Medulla oblongata (tissue), 1 donor: ENCODE data around the gene CCDC27.

Source experiments
- DNase-seq: peaks from one replicate; pipeline ENCODE4 v3.0.0-alpha.2; 2015; ENCODE audit errors: extremely low spot score

Gene CCDC27

GRCh38 chr1:3774946-3775489 is 22.8 kb downstream of the CCDC27 start:
- DNase-seq, result peak; percentile 11

GRCh38 chr1:3775490-3776230 is 23.4 kb downstream of the CCDC27 start:
- DNase-seq, result peak; percentile 69

- no peak for DNase-seq
These were observed 24.1 kb downstream of the CCDC27 start for GRCh38 chr1:3776231-3776961.

GRCh38 chr1:3777078-3777547 is 24.9 kb downstream of the CCDC27 start:
- no peak for DNase-seq

- DNase-seq, result no peak
These were observed 25.7 kb downstream of the CCDC27 start for GRCh38 chr1:3777647-3778589.

- peak; percentile 56 for DNase-seq
These were observed 26.5 kb downstream of the CCDC27 start for GRCh38 chr1:3778590-3779264.

- DNase-seq, result no peak
These were observed 27.1 kb downstream of the CCDC27 start for GRCh38 chr1:3779265-3779911.

- no peak for DNase-seq
These were observed 27.7 kb downstream of the CCDC27 start for GRCh38 chr1:3779912-3780416.

GRCh38 chr1:3780901-3781300 is 28.7 kb downstream of the CCDC27 start:
- DNase-seq, result no peak

GRCh38 chr1:3783651-3784474 is 31.6 kb downstream of the CCDC27 start:
- no peak for DNase-seq

- DNase-seq, result no peak
These were observed 32.8 kb downstream of the CCDC27 start for GRCh38 chr1:3785045-3785444.

GRCh38 chr1:3785456-3786157 is 33.4 kb downstream of the CCDC27 start:
- no peak for DNase-seq

GRCh38 chr1:3786468-3787348 is 34.5 kb downstream of the CCDC27 start:
- DNase-seq, result no peak

GRCh38 chr1:3787349-3787715 is 35.1 kb downstream of the CCDC27 start:
- no peak for DNase-seq

GRCh38 chr1:3787745-3788605 is 35.7 kb downstream of the CCDC27 start:
- DNase-seq, result no peak

- DNase-seq, result no peak
These were observed 36.6 kb downstream of the CCDC27 start for GRCh38 chr1:3788756-3789420.
